Esophagus muscularis mucosa (tissue), 4 donors: ENCODE data around the gene RPLP2. TPM values are rescaled to one million over a fixed set of nuclear protein-coding genes. Genes with fewer than 3 reads are reported as not detected.

Experiments
- DNase-seq: peaks from one replicate; pipeline ENCODE4 v3.0.0-alpha.2; 2017; ENCODE audit errors: extremely low spot score
- H3K27ac ChIP-seq, 4 donors: fragments of 200-600 bp; sonication (generic); replicated peaks in 1 of 4; 1 replicate in 3 of 4; 2 replicates in 1 of 4; pipeline ENCODE4 v1.5.1; 2016 to 2019; ENCODE audit warnings: mild to moderate bottlenecking in 1 of 4
- H3K27me3 ChIP-seq, 4 donors: fragments of 200-600 bp; sonication (generic); one replicate each; pipeline versions ENCODE4 v1.5.1 to v1.6.0; 2016 to 2019
- H3K36me3 ChIP-seq, 4 donors: fragments of 200-600 bp; sonication (generic); one replicate each; pipeline ENCODE4 v1.5.1; 2016 to 2019
- H3K4me1 ChIP-seq, 4 donors: fragments of 200-600 bp; sonication (generic); one replicate each; pipeline ENCODE4 v1.5.1; 2016 to 2019
- H3K4me3 ChIP-seq, 4 donors: fragments of 200-600 bp; sonication (generic); 1 replicate in 2 of 4; 2 replicates in 2 of 4; pipeline ENCODE4 v1.5.1; 2016 to 2019; ENCODE audit warnings: mild to moderate bottlenecking in 4 of 4, moderate library complexity in 1 of 4
- H3K9me3 ChIP-seq, 4 donors: fragments of 200-600 bp; sonication (generic); 1 replicate in 3 of 4; 2 replicates in 1 of 4; pipeline ENCODE4 v1.5.1; 2016 to 2019
- EP300 ChIP-seq: sonication (generic); formaldehyde crosslinking; IDR thresholded peaks from one replicate; pipeline ENCODE4 v1.6.1; 2017; ENCODE audit warnings: antibody characterized with exemption
- POLR2A ChIP-seq: fragments of 450-650 bp; IDR thresholded peaks from one replicate; pipeline ENCODE4 v1.6.1; 2017; ENCODE audit warnings: antibody characterized with exemption, moderate library complexity, mild to moderate bottlenecking, low read depth
- POLR2AphosphoS5 ChIP-seq, 2 donors: sonication (generic); formaldehyde crosslinking; IDR thresholded peaks; one replicate each; pipeline ENCODE4 v1.6.1; 2017; ENCODE audit warnings: antibody characterized with exemption in 2 of 2
- WGBS: methylation state at CpG from one replicate; pipeline ENCODE4 v1.1.5; 2018; 5-methylcytosine and 5-hydroxymethylcytosine counted together
- intact Hi-C: fragments of 100-400 bp; cut with DNase I; formaldehyde crosslinking; loops from one replicate; pipeline ENCODE4 v1.15.1; 2023
- total RNA-seq, 4 donors: library from RNA; depleted of rRNA; stranded (reverse); fragments of >200 nt; gene quantifications; one replicate each; pipeline versions ENCODE4 v1.1.0 to v1.2.1, GENCODE V29; 2016
- TF ChIP-seq, protein P1 (sequence below), 3 experiments: fragments of 200-600 bp in 2 of 3; fragments of 450-650 bp in 1 of 3; sonication (generic) in 2 of 3; IDR thresholded peaks; one replicate each; pipeline ENCODE4 v1.5.1; 2017 to 2019; ENCODE audit warnings: antibody characterized with exemption in 3 of 3, mild to moderate bottlenecking in 2 of 3, moderate library complexity in 1 of 3

Gene RPLP2
- total RNA-seq, 4 donors from 2014 or later = 318 to 813 (median 686) TPM

DNA sequence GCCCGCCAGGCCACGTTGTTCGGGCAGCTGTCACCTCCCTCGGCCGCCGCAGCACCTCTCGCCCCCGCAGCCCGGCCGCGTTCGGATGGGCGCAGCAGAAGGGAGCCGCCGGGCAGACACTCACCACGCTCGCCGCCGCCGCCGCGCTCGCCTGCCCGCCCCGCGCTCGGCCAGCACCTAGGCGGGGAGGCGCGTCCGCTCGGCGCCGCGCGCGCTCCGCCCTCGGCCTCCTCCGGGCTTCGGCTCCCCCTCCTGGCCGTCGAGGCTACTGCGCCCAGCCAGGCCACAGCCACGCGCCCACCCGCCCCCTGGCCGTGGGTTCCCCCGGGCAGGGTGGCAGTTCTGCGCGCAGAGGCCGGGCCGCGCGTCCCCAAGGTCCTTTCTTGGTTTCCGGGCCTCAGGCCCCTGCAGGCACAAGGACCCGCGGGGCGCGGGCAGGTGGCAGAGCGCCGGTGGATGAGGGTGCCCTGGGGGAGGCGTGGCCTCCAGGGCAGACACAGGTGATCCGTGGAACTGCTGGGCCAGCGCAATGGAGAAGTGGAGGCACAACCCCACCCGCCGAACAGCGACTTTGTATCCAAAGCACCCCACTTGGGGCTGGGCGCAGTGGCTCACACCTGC lies 11.6 kb upstream of the RPLP2 start, which contains the start of gene SLC25A22:
TSS of gene SLC25A22 (minus strand) at position 189 of the 621 bp plus-strand sequence. CDS start 3,275 bp downstream, outside the sequence.
- TF ChIP-seq EP300 = no peak
- no peak for TF ChIP-seq POLR2AphosphoS5 (IDR thresholded peaks at IDR 0.05)
- TF ChIP-seq, protein P1, sequence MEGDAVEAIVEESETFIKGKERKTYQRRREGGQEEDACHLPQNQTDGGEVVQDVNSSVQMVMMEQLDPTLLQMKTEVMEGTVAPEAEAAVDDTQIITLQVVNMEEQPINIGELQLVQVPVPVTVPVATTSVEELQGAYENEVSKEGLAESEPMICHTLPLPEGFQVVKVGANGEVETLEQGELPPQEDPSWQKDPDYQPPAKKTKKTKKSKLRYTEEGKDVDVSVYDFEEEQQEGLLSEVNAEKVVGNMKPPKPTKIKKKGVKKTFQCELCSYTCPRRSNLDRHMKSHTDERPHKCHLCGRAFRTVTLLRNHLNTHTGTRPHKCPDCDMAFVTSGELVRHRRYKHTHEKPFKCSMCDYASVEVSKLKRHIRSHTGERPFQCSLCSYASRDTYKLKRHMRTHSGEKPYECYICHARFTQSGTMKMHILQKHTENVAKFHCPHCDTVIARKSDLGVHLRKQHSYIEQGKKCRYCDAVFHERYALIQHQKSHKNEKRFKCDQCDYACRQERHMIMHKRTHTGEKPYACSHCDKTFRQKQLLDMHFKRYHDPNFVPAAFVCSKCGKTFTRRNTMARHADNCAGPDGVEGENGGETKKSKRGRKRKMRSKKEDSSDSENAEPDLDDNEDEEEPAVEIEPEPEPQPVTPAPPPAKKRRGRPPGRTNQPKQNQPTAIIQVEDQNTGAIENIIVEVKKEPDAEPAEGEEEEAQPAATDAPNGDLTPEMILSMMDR (IDR thresholded peaks at IDR 0.05) = peak; percentile 87 to 96 (median 90)
- TF ChIP-seq POLR2A = no peak
- peak within 1 kb of the TSS; percentile 59 to 93 (median 84) for H3K4me3 ChIP-seq
- peak within 1 kb of the TSS; percentile 84 to 93 (median 90) for H3K27ac ChIP-seq
- H3K9me3 ChIP-seq = no peaks in the 10 kb centered on the region
- peaks cover 32 to 50% (median 37%) of the 10 kb centered on the region in 4 donors for H3K4me1 ChIP-seq
- no peak for DNase-seq
- H3K36me3 ChIP-seq = peaks cover 14 to 49% (median 45%) of the 10 kb centered on the region in 4 donors
- intact Hi-C loops = no loop called here
- 20% methylated on average over 9 of the region's 69 CpGs for WGBS
- H3K27me3 ChIP-seq = no peaks in the 10 kb centered on the region

DNA sequence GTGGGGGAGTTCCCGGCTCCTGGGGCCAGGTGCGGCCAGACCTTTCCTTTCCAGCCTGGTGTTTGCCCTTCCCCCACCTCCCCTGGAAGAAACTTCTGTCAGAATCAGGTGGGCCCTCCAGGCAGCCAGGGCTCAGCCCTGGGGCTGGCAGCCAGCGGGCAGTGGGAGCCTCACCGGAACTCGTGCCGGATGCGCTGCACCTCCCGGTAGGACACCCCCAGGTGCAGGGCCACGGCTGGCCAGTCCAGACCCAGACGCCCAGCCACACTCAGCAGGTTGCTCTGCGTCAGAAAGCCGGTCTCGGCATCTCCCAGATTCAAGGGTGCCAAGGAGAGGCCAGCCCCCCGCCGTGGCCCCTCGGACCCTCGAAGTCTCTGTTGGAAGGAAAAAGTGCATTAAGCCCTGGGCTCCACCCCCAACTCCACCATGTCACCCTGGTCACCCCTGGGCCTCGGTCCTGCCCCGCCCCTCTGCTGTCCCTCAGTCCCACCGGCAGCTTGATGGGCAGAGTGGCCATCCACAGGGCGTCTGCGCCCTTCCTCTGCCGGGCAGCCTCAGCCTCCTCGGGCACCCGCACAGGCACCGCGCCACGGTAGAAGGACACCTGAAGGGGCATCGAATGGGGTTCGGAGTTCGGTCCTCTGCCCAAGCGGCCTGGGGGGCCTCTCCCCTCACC lies 10.0 kb upstream of the RPLP2 start:
- peaks cover 43 to 56% (median 47%) of the 10 kb centered on the region in 4 donors for H3K4me1 ChIP-seq
- no peaks in the 10 kb centered on the region for H3K27me3 ChIP-seq
- DNase-seq = no peak
- TF ChIP-seq, protein P1 (IDR thresholded peaks at IDR 0.05) = no peak
- TF ChIP-seq POLR2A (no peak), EP300 (no peak), POLR2AphosphoS5 (IDR thresholded peaks at IDR 0.05) (no peak)
- H3K9me3 ChIP-seq = no peaks in the 10 kb centered on the region
- WGBS = 88% methylated on average over 7 of the region's 32 CpGs
- no peak overlapping the region for H3K27ac ChIP-seq
- peaks cover 14 to 44% (median 40%) of the 10 kb centered on the region in 4 donors for H3K36me3 ChIP-seq
- H3K4me3 ChIP-seq = no peak overlapping the region
- intact Hi-C loops = no loop called here

DNA sequence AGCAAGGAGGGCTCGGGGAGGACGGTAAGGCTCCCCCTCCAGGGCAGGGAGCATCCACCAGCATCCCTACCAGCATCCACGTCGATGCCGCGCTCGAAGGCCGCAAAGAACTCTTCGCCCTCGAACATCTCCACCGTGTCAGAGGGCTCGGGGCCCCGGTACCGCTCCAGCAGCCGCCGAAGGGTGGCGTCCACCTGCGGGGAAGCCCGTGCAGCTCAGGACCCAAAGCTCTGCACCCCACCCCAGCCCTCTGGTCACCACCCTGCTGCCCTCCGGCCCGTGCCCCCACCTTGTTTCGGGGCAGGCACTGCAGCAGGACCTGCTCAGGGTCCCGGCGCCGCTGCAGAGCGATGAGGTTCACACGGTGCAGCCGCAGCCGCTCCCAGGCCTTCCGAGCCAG lies 9.3 kb upstream of the RPLP2 start:
- Histone ChIP-seq H3K9me3 (no peaks in the 10 kb centered on the region), H3K27ac (no peak overlapping the region), H3K4me3 (no peak overlapping the region), H3K36me3 (peaks cover 14 to 44% (median 40%) of the 10 kb centered on the region in 4 donors), H3K27me3 (no peaks in the 10 kb centered on the region), H3K4me1 (peaks cover 39 to 56% (median 47%) of the 10 kb centered on the region in 4 donors)
- intact Hi-C loops = no loop called here
- TF ChIP-seq EP300 = no peak
- no peak for TF ChIP-seq POLR2AphosphoS5 (IDR thresholded peaks at IDR 0.05)
- TF ChIP-seq, protein P1 (IDR thresholded peaks at IDR 0.05) = no peak
- no peak for TF ChIP-seq POLR2A
- 91% methylated on average over 22 of the region's 30 CpGs for WGBS
- no peak for DNase-seq

DNA sequence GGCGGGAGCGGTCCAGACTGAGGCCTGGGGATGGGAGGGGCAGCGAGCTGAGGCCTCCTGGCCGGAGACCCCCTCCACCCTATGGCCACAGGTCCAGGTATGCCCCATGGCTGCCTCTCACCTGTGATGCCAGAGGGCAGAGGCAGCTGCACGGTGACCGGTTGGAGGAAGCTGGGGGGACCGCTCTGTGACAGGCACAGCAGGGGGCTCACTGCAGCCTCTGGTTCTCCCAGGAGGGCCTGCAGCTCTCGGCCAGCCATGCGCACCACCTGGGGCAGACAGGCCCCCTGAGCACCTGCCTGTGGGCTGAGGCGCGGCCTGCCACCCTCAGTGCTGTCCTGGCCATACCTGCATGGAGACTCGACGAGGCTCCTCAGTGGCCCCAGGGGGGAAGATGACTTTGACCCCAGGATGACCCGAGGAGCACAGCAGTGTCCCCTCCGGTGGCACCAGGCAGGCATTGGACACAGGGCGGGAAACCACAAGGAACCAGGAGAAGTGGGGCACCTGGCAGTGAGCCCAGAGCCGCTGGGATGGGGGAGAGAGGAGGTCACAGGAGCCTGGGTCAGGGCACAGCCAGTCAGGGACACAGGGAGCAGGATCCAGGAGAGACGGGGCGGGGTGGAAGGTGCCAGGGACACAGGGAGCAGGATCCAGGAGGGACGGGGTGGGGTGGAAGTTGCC lies 8.5 kb upstream of the RPLP2 start:
- no peak for DNase-seq
- peaks cover 14 to 44% (median 40%) of the 10 kb centered on the region in 4 donors for H3K36me3 ChIP-seq
- H3K9me3 ChIP-seq = no peaks in the 10 kb centered on the region
- no peak overlapping the region for H3K27ac ChIP-seq
- 94% methylated on average over 10 of the region's 20 CpGs for WGBS
- intact Hi-C loops = no loop called here
- H3K4me1 ChIP-seq = peaks cover 36 to 56% (median 46%) of the 10 kb centered on the region in 4 donors
- no peak overlapping the region for H3K4me3 ChIP-seq
- TF ChIP-seq POLR2A = no peak
- TF ChIP-seq EP300 = no peak
- no peak for TF ChIP-seq POLR2AphosphoS5 (IDR thresholded peaks at IDR 0.05)
- TF ChIP-seq, protein P1 (IDR thresholded peaks at IDR 0.05) = no peak
- no peaks in the 10 kb centered on the region for H3K27me3 ChIP-seq
